ENCODE measurements around the gene STK10. TPM values are rescaled to one million over a fixed set of nuclear protein-coding genes. Genes with fewer than 3 reads are reported as not detected.

Gene STK10
- total and polyA plus RNA-seq, 4 donors = 17.2 to 65.4 (median 43.6) TPM

GRCh38 chr5:172175263-172175719 is 12.7 kb downstream of the STK10 start:
- TF ChIP-seq CTCF (IDR thresholded peaks at IDR 0.05; ENCODE audit: control extremely low read depth, extremely low read depth) = no peak
- no peak for DNase-seq

DNA sequence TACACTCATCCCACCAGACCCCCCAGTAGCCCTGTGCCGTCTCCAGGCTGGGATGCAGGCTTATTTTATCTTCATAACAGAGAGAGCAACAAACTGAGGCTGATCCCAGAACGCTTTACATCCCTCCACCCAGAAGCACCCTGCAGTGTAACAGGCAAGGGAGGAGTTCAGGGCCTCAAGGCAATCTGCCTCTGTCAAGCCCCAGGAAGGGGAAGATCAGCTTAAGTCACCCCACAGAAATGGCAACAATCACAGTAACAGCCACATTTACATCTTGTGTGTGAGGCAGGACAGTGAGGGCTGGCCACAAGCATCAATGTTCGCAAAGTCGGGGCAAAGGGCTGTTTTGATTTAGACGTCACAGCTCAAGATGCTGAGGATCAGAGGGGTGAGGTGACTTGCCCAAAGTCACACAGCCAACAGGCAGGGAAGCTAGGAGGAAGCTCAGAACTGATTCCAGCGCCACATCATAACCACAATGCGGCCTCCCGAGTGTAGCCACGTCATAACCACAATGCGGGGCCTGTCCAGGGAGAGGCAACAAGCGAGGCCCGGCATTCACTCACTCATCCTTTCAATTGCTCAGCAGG is 14.4 kb downstream of the STK10 start:
- no peak for ATAC-seq (ENCODE audit: insufficient read depth, low FRiP score)
- Histone ChIP-seq H3K4me3 (no peak overlapping the region), H3K9ac (ENCODE audit: insufficient read depth in 1 of 2, low read length in 2 of 2) (no peak overlapping the region), H3K9me3 (ENCODE audit: control insufficient read depth in 4 of 4, insufficient read depth in 3 of 4, low read length in 3 of 4) (no peaks in the 10 kb centered on the region), H3K36me3 (ENCODE audit: control insufficient read depth in 4 of 4, insufficient read depth in 4 of 4, low read length in 4 of 4) (no peaks in the 10 kb centered on the region), H3K27me3 (ENCODE audit: control insufficient read depth in 3 of 3, insufficient read depth in 3 of 3, low read length in 2 of 3) (no peaks in the 10 kb centered on the region), H3K27ac (ENCODE audit: low read depth in 1 of 2, low read length in 1 of 2) (peak overlapping the region in 1 of 2 donors; percentile 26), H3K4me1 (ENCODE audit: control insufficient read depth in 5 of 5, insufficient read depth in 5 of 5, low read length in 5 of 5) (peaks cover 0 to 26% (median 6%) of the 10 kb centered on the region in 5 donors)
- no peak for DNase-seq
- WGBS, 2 donors = 46 to 75% methylated on average over 12 of the region's 12 CpGs
- no peak for TF ChIP-seq CTCF (IDR thresholded peaks at IDR 0.05; ENCODE audit: control extremely low read depth, extremely low read depth)

More at GRCh38 chr5:172175263-172175719, 12.7 kb downstream of the STK10 start:
- Histone ChIP-seq H3K4me1 (ENCODE audit: control insufficient read depth in 5 of 5, insufficient read depth in 5 of 5, low read length in 5 of 5) (peaks cover 0 to 29% (median 2%) of the 10 kb centered on the region in 5 donors), H3K36me3 (ENCODE audit: control insufficient read depth in 4 of 4, insufficient read depth in 4 of 4, low read length in 4 of 4) (no peaks in the 10 kb centered on the region), H3K9ac (ENCODE audit: insufficient read depth in 1 of 2, low read length in 2 of 2) (no peak overlapping the region), H3K27me3 (ENCODE audit: control insufficient read depth in 3 of 3, insufficient read depth in 3 of 3, low read length in 2 of 3) (no peaks in the 10 kb centered on the region), H3K27ac (ENCODE audit: low read depth in 1 of 2, low read length in 1 of 2) (peak overlapping the region in 1 of 2 donors; percentile 44), H3K4me3 (no peak overlapping the region), H3K9me3 (ENCODE audit: control insufficient read depth in 4 of 4, insufficient read depth in 3 of 4, low read length in 3 of 4) (no peaks in the 10 kb centered on the region)
- 15 to 36% methylated on average over 7 of the region's 7 CpGs for WGBS, 2 donors
- peak; percentile 65 for ATAC-seq (ENCODE audit: insufficient read depth, low FRiP score)

DNA sequence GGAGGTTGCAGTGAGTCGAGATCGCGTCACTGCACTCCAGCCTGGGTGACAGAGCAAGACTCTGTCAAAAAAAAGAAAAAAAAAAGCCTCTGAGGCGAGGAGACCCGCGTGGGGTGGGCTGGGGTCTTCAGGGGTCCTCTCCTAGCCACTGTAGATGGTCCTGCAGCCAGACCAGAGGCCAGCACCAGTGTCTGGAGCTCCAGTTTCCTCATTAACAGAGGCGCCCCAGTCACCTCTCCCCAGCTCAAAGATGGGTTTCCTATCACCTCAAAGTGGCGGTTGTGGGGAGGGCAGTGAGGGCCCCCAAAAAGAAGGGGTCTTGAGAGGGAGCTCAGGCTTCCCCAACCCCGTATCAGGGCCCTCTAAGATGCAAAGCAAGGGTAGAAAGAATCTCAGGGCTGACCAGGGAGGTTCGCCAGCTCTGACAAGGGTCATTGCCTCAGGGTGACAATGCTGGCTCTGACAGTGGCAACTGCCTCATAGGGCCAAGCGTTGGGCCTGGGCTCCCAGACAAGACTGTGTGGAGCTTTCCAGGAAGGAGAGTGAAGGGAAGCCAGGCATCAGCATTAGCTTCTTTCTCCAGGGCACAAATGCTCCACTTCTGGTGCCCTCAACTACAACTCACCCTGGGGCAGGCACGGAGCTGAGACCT is 15.0 kb downstream of the STK10 start:
- no peaks in the 10 kb centered on the region for H3K27me3 ChIP-seq (ENCODE audit: control insufficient read depth in 3 of 3, insufficient read depth in 3 of 3, low read length in 2 of 3)
- no peaks in the 10 kb centered on the region for H3K36me3 ChIP-seq (ENCODE audit: control insufficient read depth in 4 of 4, insufficient read depth in 4 of 4, low read length in 4 of 4)
- no peak for TF ChIP-seq CTCF (IDR thresholded peaks at IDR 0.05; ENCODE audit: control extremely low read depth, extremely low read depth)
- H3K27ac ChIP-seq (ENCODE audit: low read depth in 1 of 2, low read length in 1 of 2) = peak overlapping the region in 1 of 2 donors; percentile 26
- H3K4me1 ChIP-seq (ENCODE audit: control insufficient read depth in 5 of 5, insufficient read depth in 5 of 5, low read length in 5 of 5) = peaks cover 6 to 26% (median 12%) of the 10 kb centered on the region in 5 donors
- ATAC-seq (ENCODE audit: insufficient read depth, low FRiP score) = no peak
- DNase-seq = no peak
- H3K9ac ChIP-seq (ENCODE audit: insufficient read depth in 1 of 2, low read length in 2 of 2) = no peak overlapping the region
- H3K9me3 ChIP-seq (ENCODE audit: control insufficient read depth in 4 of 4, insufficient read depth in 3 of 4, low read length in 3 of 4) = no peaks in the 10 kb centered on the region
- no peak overlapping the region for H3K4me3 ChIP-seq
- 77 to 86% methylated on average over 12 of the region's 12 CpGs for WGBS, 2 donors
